Amniotic epithelial cell (primary cell): Measurements from ENCODE around the gene TRAF3IP1.
"Not testable (repeated sequence)": the region's sequence is repeated elsewhere in the genome, so short reads cannot be mapped to it uniquely, and the experiment has no call there.

ENCODE experiments used
- DNase-seq: peaks from one replicate; pipeline ENCODE4 v3.0.0-alpha.2; 2010; ENCODE audit warnings: low read depth

Gene TRAF3IP1

GRCh38 chr2:238380785-238381184 lies 60.5 kb downstream of the TRAF3IP1 start:
- peak; percentile 64 for DNase-seq

GRCh38 chr2:238381341-238382115 lies 61.2 kb downstream of the TRAF3IP1 start:
- DNase-seq: no peak

- peak; percentile 63 for DNase-seq
These were observed 62.1 kb downstream of the TRAF3IP1 start for GRCh38 chr2:238382381-238382781.

DNA sequence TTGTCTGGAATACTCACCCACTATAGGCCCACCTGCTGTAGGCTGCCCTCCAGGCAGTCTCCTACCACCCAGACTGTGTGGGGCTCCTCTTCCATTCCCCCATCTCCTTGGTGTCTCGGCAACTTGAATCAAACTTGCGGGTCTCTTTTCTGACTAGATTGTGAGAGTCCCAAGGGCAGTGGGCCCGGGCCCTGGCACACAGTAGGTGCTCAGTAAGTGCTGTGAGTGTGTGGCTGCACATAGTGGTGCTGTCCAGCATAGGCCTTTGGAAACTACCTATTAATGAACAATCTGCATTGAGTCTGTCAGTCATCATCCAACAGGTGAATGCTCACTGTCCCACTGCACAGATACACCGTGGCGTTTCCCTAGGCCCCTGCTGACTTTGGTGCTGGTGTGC lies 62.8 kb downstream of the TRAF3IP1 start:
- DNase-seq: no peak

- DNase-seq: no peak
These were observed 63.5 kb downstream of the TRAF3IP1 start for GRCh38 chr2:238383743-238384380.

DNA sequence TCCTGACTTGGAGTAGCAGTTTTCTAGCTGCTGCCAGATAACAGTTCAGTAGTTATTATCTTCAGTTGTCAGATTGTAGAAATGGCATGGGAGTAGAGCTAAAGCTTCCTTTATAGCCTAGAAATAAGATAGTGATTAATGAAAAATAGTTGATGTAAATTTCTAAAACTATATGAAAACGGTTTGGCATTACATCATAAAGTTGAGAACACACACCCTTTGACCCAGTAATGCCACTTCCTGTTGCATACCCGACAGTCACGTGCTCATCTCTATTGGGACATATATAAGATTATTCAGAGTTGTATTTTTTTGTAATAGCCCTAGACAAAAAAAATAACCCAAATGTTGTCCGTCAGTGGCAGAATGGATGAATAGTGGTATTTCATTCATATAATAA lies 67.0 kb downstream of the TRAF3IP1 start:
- DNase-seq: peak; percentile 16

DNA sequence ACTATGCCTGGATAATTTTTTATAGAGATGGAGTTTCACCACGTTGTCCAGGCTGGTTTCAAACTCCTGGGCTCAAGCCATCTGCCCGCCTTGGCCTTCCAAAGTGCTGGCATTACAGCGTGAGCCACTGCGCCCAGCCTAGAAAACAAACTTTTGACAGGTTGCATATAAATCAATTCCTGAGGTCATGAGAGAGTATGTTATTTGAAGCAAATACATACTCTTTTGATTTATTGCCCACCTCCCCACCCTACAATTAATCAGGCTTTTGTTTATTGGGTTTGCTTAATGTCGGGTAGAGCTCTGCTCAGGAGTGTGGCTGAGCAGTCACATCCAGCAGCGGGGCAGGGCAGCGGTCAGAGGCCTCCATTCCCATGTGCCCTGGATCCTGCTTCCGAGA lies 68.5 kb downstream of the TRAF3IP1 start:
- DNase-seq: no peak

DNA sequence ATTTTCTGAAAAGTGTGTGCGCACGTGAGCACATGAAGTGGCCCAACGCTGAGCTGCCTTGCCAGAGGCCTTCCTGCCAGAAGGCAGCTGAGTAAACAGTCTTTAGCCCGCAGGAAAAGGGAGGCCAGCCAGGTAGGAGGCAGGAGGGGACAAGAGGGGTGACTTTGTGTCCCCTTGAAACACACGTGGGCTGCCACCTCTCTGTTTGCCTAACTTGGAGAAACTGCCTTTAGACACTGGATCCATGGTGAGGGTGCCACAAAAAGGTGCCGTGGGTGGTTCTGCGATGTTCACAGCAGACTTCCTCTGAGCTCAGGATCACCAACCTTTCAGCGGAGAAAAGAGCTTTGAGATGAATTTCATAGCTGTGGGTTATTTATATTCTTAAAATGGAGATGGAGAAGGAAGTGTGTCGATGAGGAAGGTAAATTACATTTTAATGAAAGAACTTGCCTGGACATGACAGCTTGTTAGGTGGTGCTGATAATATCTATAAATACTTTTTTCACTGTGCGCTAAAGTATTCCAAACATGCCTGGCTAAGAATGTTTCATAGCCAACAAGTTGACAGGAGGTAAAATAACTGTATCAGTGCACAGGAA lies 69.8 kb downstream of the TRAF3IP1 start:
- no peak for DNase-seq

- no peak for DNase-seq
These were observed 70.8 kb downstream of the TRAF3IP1 start for GRCh38 chr2:238391042-238391689.

- no peak for DNase-seq
These were observed 76.3 kb downstream of the TRAF3IP1 start for GRCh38 chr2:238396663-238397062.

GRCh38 chr2:238397356-238397755 lies 77.0 kb downstream of the TRAF3IP1 start:
- no peak for DNase-seq

DNA sequence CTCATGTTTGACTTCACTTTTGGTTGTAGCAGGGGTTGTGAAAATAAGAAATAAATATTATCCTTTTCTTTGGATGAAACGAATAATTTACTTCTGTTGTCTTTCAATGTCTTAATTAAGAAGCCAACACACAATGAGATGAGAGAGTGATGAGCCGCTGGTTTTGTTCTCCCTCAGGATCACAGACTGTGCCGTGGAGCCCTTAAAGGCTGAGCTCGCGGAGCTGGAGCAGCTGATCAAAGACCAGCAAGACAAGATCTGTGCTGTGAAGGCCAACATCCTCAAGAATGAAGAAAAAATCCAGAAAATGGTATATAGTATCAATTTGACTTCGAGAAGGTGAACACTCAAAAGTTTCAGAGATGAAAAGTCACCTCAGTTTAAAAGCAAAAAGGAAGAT lies 78.3 kb downstream of the TRAF3IP1 start:
- no peak for DNase-seq

- DNase-seq: no peak
These were observed 78.8 kb downstream of the TRAF3IP1 start for GRCh38 chr2:238399094-238399493.

GRCh38 chr2:238401551-238401950 lies 81.2 kb downstream of the TRAF3IP1 start:
- no peak for DNase-seq

- no peak for DNase-seq
These were observed 83.5 kb downstream of the TRAF3IP1 start for GRCh38 chr2:238403632-238404405.

DNA sequence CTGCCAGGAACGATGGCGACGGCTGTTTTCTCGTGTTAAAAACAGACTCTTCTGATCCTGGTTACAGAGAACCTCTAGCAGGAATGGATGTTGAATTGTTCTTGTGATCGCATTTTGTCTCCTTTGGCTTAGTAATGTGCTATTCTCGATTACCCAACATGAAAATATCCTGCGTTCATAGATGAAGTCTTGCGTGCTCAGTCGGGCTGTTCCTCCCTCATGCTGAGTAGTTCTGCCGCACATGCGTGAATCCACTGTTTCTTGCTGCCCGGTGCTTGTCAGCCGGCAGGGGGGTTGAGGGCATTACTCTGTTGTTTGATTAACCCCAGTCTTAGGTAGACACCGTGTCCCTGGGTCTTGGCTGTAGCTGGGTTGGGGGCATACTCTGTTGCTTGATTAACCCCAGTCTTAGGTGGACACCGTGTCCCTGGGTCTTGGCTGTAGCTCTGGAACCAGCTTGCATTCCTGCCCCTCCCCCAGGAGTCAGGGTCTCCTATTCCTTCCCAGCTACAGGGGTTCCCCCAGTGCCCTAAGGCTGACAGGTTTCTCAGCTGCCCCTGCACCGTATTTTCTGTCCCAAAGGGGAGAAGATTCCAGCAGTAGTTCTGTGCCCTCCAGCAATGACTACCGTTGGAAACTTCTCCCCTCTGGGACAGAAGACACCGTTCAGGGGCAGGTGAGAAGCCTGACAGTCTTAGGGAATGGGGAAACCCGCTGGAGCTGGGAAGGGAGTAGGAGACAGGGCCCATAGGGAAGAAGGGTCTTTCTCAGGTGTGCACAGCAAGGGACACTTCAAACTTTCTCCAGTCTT lies 84.3 kb downstream of the TRAF3IP1 start:
- DNase-seq: no peak

DNA sequence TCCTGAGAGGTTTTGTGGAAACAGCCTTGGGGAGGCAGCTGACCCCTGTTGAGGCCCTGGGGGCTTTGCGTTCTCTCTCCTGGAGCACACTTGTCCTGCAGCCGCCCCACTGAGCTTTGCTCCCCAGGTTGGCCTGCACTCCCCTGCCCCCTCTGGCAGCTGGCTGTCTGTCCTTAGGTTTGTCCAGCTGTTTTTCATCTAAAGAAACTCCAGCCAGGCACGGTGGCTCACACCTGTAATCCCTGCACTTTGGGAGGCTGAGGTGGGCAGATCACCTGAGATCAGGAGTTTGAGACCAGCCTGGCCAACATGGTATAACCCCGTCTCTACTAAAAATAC lies 84.9 kb downstream of the TRAF3IP1 start:
- not testable (repeated sequence) for DNase-seq

DNA sequence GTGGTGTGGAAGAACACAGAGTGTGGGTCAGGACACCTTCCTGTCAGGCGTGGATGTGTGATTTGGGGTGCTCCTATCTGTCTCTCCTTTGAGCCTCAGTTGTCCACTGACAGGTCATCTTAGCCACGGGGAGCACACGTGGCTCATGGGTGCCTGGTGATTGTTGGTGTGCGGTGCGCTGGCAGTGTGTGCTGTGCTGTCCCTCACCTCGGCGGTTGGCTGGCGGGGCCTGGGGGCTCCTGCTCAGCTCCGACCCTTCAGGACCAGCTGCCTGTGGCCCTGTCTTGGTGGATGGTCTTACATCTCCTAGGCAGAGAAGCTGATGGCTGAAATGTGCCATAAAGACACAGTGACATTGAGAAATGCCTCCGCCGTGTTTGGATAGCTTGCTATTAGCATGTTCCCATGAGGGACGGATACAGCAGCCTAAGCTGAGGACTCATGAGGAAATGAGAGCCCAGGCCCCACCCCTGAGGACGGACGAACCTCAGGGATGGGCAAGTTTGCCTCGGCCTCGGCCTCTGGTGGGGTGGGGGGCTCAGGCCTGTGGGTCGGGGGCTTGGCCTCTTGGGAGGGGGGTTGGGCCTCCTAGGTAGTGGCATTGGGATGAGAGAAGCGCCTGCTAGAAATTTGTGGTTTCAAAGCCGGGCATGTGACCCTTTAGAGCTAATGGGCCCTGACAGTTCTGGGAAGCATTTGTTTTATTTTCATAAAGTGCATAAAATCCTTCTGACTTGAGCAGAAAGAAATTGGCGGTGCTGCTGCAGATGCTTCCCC lies 86.1 kb downstream of the TRAF3IP1 start:
- no peak for DNase-seq

DNA sequence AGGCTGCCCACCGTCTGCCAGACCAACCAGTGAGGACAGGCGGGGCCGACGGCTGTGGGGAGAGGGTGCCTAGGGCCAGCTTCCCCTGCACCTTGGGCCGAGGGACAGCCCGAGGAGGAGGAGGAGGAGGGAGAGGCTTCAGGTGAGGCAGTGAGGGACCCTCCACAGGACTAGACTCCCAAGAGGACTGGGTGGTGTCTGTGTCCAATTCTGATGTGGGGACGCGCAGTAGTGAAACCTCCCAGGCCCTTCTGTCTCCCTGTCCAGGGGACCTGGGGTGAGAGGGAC lies 86.6 kb downstream of the TRAF3IP1 start:
- no peak for DNase-seq

DNA sequence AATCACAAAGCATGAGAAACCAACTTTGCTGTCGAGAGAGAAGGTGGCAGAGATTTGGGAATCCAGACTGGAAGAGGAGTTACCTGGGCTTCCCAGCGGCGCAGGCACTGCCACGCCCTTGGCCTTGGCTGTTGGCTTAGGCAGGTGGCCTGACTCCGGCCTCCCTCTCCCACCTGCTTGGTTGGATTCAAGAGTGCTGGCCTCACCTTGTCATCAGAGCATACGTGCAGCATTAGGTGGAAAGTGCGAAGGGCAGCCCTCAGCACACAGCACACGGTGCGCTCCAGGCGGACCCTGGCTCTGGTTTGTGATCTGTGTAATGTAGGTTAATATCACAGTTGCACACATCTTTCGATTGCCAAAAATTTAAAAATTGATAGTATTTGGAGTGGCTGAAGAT lies 87.2 kb downstream of the TRAF3IP1 start:
- no peak for DNase-seq
